Cardiac septum (tissue), 1 donor: ENCODE data around the gene CACNA2D1. TPM values are rescaled to one million over a fixed set of nuclear protein-coding genes. Genes with fewer than 3 reads are reported as not detected.

ENCODE experiments used
- DNase-seq: peaks from one replicate; pipeline ENCODE4 v3.0.0-alpha.2; 2020; ENCODE audit warnings: low spot score
- intact Hi-C: fragments of 100-400 bp; cut with DNase I; formaldehyde crosslinking; loops from one replicate; pipeline ENCODE4 v1.14.0; 2022
- total RNA-seq: library from RNA; stranded (reverse); fragmentation: NEBNext Ultra II Directional; extraction: Animal tissue kit (Norgen Biotek cat#: 25700); gene quantifications from one replicate; pipeline ENCODE4 v1.2.1, GENCODE V29; 2021
- donor health status: DM: no; HTN: no; CAD: no.

The CACNA2D1 gene
- total RNA-seq, 1 donor from 2014 or later = 87.3 TPM

- intact Hi-C loops = no loop called here
- DNase-seq = no peak
These were observed 185.4 kb downstream of the CACNA2D1 start for GRCh38 chr7:82258181-82258580.

DNA sequence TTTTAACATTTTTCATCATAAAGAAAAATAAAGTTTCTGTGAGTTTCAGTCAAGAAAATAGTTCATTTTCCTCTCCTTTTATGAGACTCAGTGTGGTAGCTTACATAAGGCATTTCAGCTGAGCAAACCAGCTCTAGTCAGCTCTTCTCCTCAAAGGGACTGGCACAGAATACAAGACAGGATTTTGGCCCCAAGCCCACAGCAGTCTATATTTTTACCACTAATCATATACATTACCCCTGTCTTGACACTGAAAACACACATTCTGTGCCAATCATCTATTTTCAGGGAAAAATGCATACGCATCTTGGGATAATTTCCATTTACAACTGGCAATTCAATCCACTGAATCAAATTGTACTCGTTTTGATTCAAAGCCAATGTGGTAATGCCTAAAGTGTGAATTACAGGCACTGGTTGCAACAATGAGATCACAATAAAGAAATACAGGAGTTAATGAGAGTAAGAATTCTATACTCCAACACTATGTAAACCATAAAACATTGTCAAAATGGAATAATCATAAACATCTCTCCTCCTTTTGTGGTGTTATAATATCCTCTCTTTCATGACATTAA is 186.4 kb downstream of the CACNA2D1 start:
- intact Hi-C loops = no loop called here
- DNase-seq = no peak

DNA sequence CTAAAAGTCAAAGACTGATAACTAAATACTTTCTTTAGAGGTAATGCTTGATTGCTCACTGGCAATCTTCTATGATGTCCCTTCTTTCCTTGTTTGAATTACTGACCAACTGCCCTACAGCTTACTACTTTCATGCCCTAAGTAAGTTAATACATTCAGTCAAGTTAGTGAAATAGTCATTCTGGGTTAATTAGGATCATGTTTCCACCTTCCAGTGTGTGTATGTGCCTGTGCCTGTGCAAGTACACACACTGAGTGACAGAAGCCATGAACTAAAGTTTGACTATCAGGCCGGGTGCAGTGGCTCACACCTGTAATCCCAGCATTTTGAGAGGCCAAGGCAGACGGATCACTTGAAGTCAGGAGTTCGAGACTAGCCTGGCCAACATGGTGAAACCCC is 187.9 kb downstream of the CACNA2D1 start:
- DNase-seq = no peak
- intact Hi-C loops = no loop called here

GRCh38 chr7:82250598-82250997 is 193.0 kb downstream of the CACNA2D1 start:
- intact Hi-C loops = no loop called here
- no peak for DNase-seq

DNA sequence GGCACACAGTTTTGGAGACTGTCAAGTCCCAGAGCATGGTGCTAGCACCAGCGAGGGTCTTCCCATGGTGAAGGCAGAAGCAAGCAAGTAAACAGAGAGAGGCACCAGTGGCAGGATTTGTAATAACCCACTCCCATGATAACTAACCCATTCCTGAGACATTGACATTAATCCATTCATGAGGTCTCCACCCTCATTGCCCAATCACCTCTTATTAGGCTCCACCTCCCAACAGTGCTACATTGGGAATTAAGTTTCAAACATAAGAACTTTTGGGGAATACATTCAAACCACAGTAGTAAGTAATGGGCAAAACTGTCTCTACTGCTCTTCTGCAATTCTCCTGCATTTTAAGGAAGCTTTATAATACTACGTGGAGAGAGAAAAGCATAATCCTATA is 193.6 kb downstream of the CACNA2D1 start:
- no peak for DNase-seq
- intact Hi-C loops = no loop called here

GRCh38 chr7:82247814-82248433 is 195.7 kb downstream of the CACNA2D1 start:
- no peak for DNase-seq
- intact Hi-C loops = no loop called here

DNA sequence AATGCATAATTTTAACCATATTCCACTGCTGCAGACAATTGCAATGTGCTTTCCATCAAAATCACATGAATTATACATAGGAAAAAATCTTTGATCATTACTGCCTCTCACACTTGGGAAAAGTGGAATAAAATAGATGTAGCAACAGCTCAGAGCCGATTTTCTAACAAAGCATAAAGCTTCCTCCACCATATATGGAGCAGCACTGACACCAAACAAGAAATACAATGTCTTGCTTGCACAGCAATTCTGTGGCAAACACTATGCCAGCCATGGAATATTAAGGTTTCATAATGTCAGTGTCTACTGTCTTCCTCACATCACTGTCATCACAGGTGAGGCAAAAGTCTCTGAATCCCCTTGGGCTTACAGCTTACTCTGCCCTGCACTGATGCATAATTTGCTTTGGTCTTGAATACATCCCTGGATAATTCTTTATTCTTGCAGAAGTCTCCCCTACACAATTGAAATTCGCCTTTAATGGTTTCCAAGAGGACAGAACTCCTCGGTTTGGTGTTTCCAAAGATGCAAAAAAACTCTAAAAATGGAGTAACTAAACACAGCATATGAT is 198.5 kb downstream of the CACNA2D1 start:
- no peak for DNase-seq
- intact Hi-C loops = no loop called here

DNA sequence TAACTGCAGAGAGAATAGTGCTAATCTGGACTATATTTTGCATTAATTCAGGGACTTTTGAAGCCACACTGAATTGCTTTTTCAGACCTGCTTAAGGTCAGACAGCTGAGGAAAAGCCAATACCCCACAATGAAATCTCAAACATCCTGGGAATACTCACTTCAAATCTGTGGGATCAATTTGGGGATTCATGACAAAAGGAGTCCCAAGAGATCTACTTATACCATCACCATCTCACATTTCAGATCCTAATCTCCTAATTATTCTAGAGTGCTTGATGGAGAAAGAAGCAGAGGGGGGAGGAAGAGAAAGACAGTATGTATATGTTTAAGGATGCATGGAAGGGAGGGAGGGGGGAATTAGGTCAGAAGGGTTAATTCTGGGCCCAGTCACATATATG is 202.2 kb downstream of the CACNA2D1 start:
- intact Hi-C loops = no loop called here
- no peak for DNase-seq

DNA sequence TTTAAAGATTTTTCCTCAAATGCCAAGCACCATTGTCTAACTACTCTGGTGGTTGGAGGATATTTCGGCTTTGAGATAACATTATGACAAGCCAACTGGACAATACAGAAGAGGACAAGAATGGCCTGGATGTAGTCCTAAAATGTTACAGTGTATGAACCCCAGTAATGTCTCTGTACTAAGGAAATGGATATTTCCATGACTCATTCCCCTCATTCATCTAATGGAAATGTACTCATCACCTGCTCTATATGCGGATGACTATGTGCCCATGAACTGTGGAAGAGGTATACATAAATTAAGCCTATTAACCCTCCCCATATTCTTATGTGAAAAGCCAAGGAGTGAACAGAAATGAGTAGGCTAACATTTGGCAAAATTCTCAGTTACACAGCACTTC is 207.9 kb downstream of the CACNA2D1 start:
- no peak for DNase-seq
- intact Hi-C loops = loop anchor here (2.0 to 10.0 kb wide), 3 partner anchors 209 to 339 kb away; partner anchors contain the start of gene CACNA2D1

DNA sequence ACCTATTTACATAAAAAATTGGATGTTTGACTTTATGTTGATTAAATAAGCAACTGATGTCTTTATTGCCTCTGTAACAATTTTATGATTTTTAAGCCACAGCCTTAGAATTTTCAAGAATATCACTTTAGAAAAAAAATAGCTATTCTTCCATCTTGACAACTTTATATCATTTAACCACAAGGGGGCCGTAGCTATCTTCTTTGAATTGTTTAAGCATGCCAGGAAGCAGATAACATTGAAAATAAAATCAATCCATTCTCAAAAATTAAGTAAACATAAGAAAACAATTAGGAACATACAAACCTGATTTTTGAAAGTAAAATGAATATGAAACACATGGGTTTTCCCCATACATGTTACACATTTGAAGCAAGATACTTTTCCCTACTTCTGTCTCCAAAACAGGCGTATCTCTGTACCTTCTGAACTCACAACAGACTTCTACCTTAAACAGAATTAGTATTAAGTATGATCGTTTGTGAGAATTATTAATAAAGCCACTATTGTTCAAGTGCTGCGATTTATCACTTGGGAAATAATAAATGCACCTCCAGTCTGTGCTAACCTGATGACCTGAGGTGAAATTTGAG is 209.0 kb downstream of the CACNA2D1 start:
- intact Hi-C loops = loop anchor here (2.0 to 10.0 kb wide), 3 partner anchors 210 to 340 kb away; partner anchors contain the start of gene CACNA2D1
- DNase-seq = no peak

- intact Hi-C loops = loop anchor here (10.0 kb wide), 2 partner anchors 214 to 344 kb away; partner anchors contain the start of gene CACNA2D1
- no peak for DNase-seq
These were observed 212.6 kb downstream of the CACNA2D1 start for GRCh38 chr7:82230811-82231581.

- no peak for DNase-seq
- intact Hi-C loops = no loop called here
These were observed 214.4 kb downstream of the CACNA2D1 start for GRCh38 chr7:82229164-82229563.

- intact Hi-C loops = no loop called here
- DNase-seq = no peak
These were observed 217.4 kb downstream of the CACNA2D1 start for GRCh38 chr7:82226191-82226590.

DNA sequence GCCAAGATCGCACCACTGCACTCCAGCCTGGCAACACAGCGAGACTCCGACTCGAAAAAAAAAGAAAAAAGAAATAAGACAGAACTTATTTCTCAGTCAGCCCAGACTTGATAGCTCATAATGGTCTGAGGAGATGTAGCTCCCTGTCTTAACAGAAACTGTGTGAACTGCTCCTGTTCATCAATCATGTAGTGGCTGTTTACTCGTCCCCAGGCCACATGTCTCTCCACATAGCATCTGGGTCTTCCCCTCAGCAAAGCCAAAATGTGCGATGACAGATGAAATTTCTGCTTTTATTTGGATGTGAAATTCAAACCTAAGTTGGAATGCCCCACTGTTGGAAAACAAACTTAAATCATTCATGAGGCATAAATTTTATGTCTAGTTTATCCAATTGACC is 219.0 kb downstream of the CACNA2D1 start:
- DNase-seq = no peak
- intact Hi-C loops = no loop called here

DNA sequence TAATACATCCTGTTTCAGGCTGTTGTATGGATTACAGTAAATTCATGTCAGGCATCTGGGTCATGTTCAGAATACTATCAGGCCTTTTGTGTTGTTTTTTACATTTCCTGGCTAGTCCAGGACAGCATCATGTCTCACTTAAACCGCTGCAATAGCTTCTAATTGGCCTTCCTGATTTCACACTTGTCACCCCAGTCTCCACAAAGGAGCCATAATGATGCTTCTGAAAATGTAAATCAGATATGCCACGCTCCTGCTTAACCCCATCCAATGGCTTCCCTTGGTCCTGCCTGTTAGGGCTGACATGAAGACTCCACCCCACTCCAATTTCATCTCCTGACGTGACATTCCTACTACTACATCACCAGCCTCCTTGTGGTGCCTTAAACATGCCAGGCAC is 220.0 kb downstream of the CACNA2D1 start:
- intact Hi-C loops = no loop called here
- DNase-seq = no peak

- DNase-seq = no peak
- intact Hi-C loops = no loop called here
These were observed 222.4 kb downstream of the CACNA2D1 start for GRCh38 chr7:82221152-82221674.

DNA sequence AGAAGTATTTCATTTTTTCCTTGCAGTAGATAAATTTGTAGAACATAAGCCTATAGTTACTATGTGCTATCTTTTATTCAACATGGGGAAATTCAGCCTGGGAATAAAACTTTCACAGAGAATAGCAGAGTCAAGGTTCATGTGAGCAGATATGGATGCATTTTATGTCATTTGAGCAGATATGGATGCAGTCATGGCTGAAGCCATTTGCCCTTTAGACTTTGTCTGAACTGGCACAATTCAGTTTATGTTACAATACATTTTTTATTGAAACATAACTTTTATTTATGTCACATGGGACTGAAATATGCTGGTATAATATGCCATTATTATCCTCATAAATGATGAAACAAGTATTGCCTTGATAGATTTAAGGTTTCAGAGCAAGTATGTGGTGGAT is 231.1 kb downstream of the CACNA2D1 start:
- DNase-seq = no peak
- intact Hi-C loops = no loop called here

DNA sequence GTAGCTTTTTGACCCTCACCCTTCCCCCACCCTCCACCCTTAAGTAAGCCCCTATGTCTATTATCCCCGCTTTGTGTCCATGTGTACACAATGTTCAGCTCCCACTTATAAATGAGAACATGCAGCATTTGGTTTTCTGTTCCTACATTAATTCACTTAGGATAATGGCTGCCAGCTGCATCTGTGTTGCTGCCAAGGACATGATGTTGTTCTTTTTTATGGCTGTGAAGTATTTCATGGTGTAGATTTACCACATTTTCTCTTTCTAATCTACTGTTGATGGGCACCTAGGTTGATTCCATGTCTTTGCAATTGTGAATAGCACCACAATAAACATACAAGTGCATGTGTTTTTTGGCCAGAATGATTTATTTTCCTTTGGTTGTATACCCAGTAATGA is 232.2 kb downstream of the CACNA2D1 start:
- no peak for DNase-seq
- intact Hi-C loops = no loop called here

DNA sequence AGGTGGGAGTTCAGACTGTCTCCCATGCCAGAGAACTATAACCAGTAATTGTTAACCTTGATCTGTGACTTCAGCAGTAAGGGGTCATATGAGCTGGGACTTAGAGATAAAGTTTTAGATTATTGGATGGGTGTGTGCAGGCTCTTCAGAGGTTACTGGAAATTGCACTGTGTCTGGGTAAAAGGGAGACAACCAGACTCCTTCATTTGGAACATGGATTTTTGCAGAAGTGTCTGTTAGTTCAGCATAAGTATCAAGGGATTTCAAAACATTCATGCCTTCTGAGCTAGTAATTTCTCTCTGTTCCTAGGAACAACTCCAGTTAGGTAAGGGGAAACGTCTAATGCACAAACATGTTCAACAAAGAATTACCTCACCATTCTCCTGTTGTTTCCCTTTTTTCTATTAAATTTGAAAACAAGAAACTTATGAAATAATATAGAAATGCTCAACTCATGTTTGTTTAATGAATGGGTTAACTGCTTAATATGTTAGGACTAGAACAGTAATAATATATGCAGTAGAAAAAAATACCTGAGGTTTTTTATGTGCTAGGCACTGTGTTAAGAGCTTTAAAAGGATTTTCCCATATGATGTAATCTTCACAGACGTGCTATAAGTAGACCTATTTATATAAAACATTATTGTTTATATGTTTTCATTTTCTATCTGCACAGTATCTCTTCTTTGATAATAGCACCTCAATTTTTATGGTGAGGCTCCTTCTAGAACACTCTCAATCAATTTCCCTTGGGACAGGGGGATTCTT is 233.0 kb downstream of the CACNA2D1 start:
- no peak for DNase-seq
- intact Hi-C loops = no loop called here
